GM12801 (cell line): ENCODE measurements around the gene EIPR1.

Experiments used
- CTCF ChIP-seq: IDR thresholded peaks from one replicate; pipeline ENCODE4 v1.5.1; 2011; ENCODE audit warnings: control low read depth; ENCODE audit not compliant: insufficient read length; ENCODE audit errors: extremely low read depth

EIPR1 gene

GRCh38 chr2:3305952-3306351, 71.7 kb downstream of the EIPR1 start:
- no peak for TF ChIP-seq CTCF

- TF ChIP-seq CTCF, result no peak
Measured at GRCh38 chr2:3305431-3305830, 72.2 kb downstream of the EIPR1 start.

- TF ChIP-seq CTCF, result no peak
Measured at GRCh38 chr2:3303583-3304406, 73.8 kb downstream of the EIPR1 start.

GRCh38 chr2:3302751-3303582, 74.7 kb downstream of the EIPR1 start:
- no peak for TF ChIP-seq CTCF

GRCh38 chr2:3302421-3302750, 75.2 kb downstream of the EIPR1 start:
- no peak for TF ChIP-seq CTCF

GRCh38 chr2:3301001-3301400, 76.6 kb downstream of the EIPR1 start:
- TF ChIP-seq CTCF, result no peak

GRCh38 chr2:3300224-3300995, 77.2 kb downstream of the EIPR1 start:
- TF ChIP-seq CTCF, result no peak
